ENCODE results near the gene UBL4B. TPM values are rescaled to one million over a fixed set of nuclear protein-coding genes. Genes with fewer than 3 reads are reported as not detected.

Gene UBL4B
- total and polyA plus RNA-seq, 7 donors: 0.06 to 0.20 (median 0.19) TPM; not detected in 4

- TF ChIP-seq, protein P1, sequence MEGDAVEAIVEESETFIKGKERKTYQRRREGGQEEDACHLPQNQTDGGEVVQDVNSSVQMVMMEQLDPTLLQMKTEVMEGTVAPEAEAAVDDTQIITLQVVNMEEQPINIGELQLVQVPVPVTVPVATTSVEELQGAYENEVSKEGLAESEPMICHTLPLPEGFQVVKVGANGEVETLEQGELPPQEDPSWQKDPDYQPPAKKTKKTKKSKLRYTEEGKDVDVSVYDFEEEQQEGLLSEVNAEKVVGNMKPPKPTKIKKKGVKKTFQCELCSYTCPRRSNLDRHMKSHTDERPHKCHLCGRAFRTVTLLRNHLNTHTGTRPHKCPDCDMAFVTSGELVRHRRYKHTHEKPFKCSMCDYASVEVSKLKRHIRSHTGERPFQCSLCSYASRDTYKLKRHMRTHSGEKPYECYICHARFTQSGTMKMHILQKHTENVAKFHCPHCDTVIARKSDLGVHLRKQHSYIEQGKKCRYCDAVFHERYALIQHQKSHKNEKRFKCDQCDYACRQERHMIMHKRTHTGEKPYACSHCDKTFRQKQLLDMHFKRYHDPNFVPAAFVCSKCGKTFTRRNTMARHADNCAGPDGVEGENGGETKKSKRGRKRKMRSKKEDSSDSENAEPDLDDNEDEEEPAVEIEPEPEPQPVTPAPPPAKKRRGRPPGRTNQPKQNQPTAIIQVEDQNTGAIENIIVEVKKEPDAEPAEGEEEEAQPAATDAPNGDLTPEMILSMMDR (IDR thresholded peaks at IDR 0.05): no peak
- H3K27ac ChIP-seq: no peak overlapping the region
- no peaks in the 10 kb centered on the region for H3K36me3 ChIP-seq (ENCODE audit: insufficient read depth in 1 of 2, low read depth in 1 of 2)
- ATAC-seq (no peak), DNase-seq (no peak)
- H3K4me1 ChIP-seq: no peaks in the 10 kb centered on the region
- no peaks in the 10 kb centered on the region for H3K9me3 ChIP-seq
- intact Hi-C loops (cut with DNase I): no loop called here
- peaks cover 0 to 43% (median 0%) of the 10 kb centered on the region in 3 donors for H3K27me3 ChIP-seq (ENCODE audit: insufficient read depth in 3 of 3, low read length in 2 of 3)
- no peak overlapping the region for H3K4me3 ChIP-seq
These were observed 20.4 kb downstream of the UBL4B start for GRCh38 chr1:110132682-110133081.

GRCh38 chr1:110133436-110133835, 21.2 kb downstream of the UBL4B start:
- WGBS, 3 donors: 49 to 62% (median 56%) methylated on average over 4 of the region's 4 CpGs
- Histone ChIP-seq H3K4me1 (no peaks in the 10 kb centered on the region), H3K27ac (no peak overlapping the region), H3K27me3 (ENCODE audit: insufficient read depth in 3 of 3, low read length in 2 of 3) (peaks cover 0 to 51% (median 0%) of the 10 kb centered on the region in 3 donors), H3K36me3 (ENCODE audit: insufficient read depth in 1 of 2, low read depth in 1 of 2) (no peaks in the 10 kb centered on the region), H3K4me3 (no peak overlapping the region), H3K9me3 (no peaks in the 10 kb centered on the region)
- TF ChIP-seq, protein P1 (IDR thresholded peaks at IDR 0.05): no peak
- intact Hi-C loops (cut with DNase I): no loop called here
- peak in 1 of 2 donors; percentile 22 for DNase-seq
- ATAC-seq: no peak

- 64 to 74% (median 71%) methylated on average over 11 of the region's 11 CpGs for WGBS, 3 donors
- TF ChIP-seq, protein P1 (IDR thresholded peaks at IDR 0.05): no peak
- ATAC-seq: no peak
- H3K4me1 ChIP-seq: no peaks in the 10 kb centered on the region
- peaks cover 0 to 51% (median 0%) of the 10 kb centered on the region in 3 donors for H3K27me3 ChIP-seq (ENCODE audit: insufficient read depth in 3 of 3, low read length in 2 of 3)
- H3K36me3 ChIP-seq (ENCODE audit: insufficient read depth in 1 of 2, low read depth in 1 of 2): no peaks in the 10 kb centered on the region
- no peak overlapping the region for H3K4me3 ChIP-seq
- intact Hi-C loops (cut with DNase I): no loop called here
- H3K9me3 ChIP-seq: no peaks in the 10 kb centered on the region
- DNase-seq: no peak
- H3K27ac ChIP-seq: no peak overlapping the region
These were observed 21.9 kb downstream of the UBL4B start for GRCh38 chr1:110134050-110134595.

GRCh38 chr1:110135246-110135645, 23.0 kb downstream of the UBL4B start:
- no peaks in the 10 kb centered on the region for H3K36me3 ChIP-seq (ENCODE audit: insufficient read depth in 1 of 2, low read depth in 1 of 2)
- peaks cover 0 to 51% (median 0%) of the 10 kb centered on the region in 3 donors for H3K27me3 ChIP-seq (ENCODE audit: insufficient read depth in 3 of 3, low read length in 2 of 3)
- no peaks in the 10 kb centered on the region for H3K9me3 ChIP-seq
- ATAC-seq (no peak), DNase-seq (no peak)
- TF ChIP-seq, protein P1 (IDR thresholded peaks at IDR 0.05): no peak
- H3K4me1 ChIP-seq: no peaks in the 10 kb centered on the region
- intact Hi-C loops (cut with DNase I): no loop called here
- no peak overlapping the region for H3K27ac ChIP-seq
- no peak overlapping the region for H3K4me3 ChIP-seq
- 42 to 49% (median 49%) methylated on average over 4 of the region's 4 CpGs for WGBS, 3 donors

GRCh38 chr1:110135666-110136065, 23.4 kb downstream of the UBL4B start:
- intact Hi-C loops (cut with DNase I): no loop called here
- no peaks in the 10 kb centered on the region for H3K4me1 ChIP-seq
- peaks cover 0 to 51% (median 0%) of the 10 kb centered on the region in 3 donors for H3K27me3 ChIP-seq (ENCODE audit: insufficient read depth in 3 of 3, low read length in 2 of 3)
- no peak overlapping the region for H3K27ac ChIP-seq
- 44 to 62% (median 52%) methylated on average over 10 of the region's 10 CpGs for WGBS, 3 donors
- H3K9me3 ChIP-seq: no peaks in the 10 kb centered on the region
- no peak overlapping the region for H3K4me3 ChIP-seq
- TF ChIP-seq, protein P1 (IDR thresholded peaks at IDR 0.05): no peak
- no peak for ATAC-seq
- no peak for DNase-seq
- H3K36me3 ChIP-seq (ENCODE audit: insufficient read depth in 1 of 2, low read depth in 1 of 2): no peaks in the 10 kb centered on the region
